Kidney capillary endothelial cell (primary cell): ENCODE measurements around the gene ATP1A3.
"Not testable (repeated sequence)": the region's sequence is repeated elsewhere in the genome, so short reads cannot be mapped to it uniquely, and the experiment has no call there.

Experiments used
- DNase-seq: peaks from one replicate; pipeline ENCODE4 v3.0.0-alpha.2; 2018; ENCODE audit warnings: low spot score

ATP1A3 gene

DNA sequence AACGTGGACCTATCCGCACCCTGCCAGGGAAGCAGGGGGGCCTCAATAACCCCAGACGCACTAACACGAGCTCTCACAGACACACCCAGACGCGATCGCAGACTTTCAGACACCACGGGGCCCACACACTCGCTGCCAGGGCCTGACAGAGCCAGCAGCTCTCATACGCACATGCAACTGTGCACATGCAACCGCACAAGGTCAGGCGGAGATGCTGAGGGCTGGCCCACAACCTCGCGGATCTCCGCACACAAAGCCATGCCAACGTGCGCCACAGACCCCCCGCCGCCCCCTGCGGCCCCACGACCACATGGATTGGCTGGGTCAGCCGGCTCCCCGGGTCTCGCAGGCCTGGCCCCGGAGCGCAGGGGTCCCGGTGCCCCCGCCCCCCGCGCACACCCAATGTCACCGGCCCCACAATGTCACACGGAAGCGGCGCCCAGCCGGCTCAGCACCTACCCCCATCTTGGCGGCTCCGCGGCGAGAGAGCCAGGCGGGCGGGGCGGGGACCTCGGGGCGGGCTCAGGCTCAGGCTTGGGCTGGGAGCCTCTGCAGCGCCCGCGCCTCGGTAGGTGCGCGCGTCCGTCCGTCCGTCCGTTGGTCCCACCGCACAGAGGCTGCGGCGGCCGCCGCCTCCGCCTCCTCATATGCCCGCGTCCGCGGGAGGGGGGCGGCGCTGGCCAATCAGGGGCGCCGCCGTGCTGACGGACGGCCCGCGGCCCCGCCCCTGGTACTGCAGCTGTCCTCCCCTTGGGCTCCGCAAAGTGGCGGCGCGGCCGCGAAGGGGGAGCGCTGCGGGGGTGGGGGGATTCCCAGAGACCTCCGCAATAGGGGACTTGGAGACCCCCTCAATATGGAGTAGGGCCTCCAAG, at the start of gene ATP1A3:
ATP1A3 (minus strand) TSS at position 619 of the 872 bp plus-strand sequence; CDS start at position 465, 154 bp downstream.
- DNase-seq: peak; percentile 21

DNA sequence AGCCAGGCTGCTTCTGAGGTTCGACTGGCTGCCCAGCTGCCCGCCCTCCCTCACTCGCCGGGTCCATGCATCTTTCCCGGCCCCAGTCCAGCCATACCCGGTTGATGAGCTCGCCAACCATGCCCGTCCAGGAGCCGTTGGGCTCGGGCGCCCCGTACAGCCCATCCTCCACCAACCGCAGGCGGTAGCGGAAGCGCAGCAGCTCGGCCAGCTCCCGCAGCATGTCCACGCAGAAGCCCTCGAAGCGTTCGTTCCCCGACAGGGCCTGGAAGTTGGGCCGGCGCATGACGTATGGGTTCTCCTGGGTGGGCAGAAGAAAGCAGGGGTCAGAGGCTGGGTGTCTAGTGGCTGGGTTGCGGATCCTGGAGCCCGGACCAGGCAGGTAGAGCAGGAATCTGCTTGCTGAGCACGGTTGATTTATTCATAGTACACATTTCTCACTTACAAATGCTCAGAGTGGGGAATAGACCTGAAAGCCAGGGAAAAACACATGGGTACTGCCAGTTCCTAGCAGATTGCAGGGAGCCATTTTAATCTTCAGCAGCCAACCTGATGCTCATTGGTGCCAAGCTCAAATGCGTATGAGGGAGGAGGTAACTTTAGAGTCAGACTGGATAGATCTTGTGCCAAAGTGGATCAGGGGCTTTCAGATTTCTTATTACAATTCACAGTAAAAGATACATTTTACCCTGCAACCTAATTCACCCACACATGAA, 48.6 kb upstream of the ATP1A3 start:
- no peak for DNase-seq

DNA sequence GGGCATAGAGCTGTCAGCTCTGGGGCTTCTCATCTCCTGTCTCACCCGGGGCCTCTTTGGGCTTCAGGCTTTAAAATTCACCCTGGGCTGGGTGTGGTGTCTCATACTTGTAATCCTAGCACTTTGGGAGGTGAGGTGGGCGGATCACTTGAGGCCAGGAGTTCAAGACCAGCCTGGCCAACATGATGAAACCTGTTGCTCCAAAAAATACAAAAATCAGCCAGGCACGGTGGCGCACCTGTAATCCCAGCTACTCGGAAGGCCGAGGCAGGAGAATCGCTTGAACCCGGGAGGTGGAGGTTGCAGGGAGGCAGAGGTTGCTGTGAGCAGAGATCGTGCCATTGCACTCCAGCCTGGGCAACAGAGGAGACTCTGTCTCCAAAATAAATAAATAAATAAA, 46.5 kb upstream of the ATP1A3 start:
- DNase-seq: not testable (repeated sequence)

DNA sequence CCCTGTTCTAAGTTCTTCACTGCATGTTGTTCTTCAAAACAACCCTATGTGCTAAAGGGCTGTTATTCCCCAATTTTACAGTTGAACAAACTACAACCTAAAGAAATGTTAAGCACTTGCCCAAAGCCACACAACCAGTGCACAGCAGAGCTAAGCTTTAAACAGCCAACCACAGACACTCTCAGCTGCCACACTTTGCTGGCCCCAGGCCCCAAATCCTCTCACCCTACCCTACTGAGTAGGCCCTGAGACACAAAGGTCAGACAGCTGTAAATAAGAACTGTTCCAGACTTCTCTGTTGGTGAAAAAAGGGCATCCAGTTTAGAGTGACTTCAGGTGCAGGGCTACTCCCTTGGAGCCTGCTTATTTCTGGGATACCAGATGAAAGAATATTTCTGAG, 46.0 kb upstream of the ATP1A3 start:
- DNase-seq: no peak

DNA sequence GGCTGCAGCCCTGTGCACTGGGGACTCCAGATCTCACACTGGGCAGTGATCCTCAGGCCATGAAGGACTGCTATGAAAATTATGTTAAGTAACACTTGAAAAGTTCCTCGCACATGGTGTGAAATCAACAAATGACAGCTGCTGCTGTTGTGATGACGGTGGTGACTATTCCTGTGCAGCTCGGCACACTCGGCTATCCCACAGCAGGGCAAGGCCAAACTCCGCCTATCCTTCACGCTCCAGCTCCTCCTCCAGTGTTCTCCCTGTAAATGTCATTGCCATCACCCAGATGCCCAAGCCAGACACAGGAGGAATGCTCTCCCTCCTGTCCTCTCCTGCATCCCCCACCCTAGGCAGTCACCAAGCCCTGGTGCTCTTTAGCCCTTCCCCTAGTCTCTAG, 44.6 kb upstream of the ATP1A3 start:
- DNase-seq: no peak

DNA sequence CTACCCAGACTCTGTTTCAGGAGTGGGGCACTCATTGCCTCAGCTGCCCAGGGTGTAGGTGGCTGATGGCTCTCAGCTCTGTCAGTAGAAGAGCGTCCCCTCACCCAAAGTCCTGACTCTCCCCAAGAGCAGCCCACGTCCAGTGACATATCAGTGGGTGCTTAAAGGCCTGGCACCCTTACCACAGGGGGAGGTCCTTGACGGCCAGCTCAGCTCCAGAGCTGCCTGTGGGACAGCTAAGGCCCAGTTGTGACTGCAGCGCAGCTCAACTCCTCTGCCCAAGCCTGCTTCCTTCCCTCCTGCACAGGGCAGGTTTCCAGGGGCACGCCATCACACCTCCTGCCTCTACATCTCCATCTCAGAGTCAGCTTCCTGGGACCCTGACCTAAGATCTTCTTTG, 43.6 kb upstream of the ATP1A3 start:
- no peak for DNase-seq

DNA sequence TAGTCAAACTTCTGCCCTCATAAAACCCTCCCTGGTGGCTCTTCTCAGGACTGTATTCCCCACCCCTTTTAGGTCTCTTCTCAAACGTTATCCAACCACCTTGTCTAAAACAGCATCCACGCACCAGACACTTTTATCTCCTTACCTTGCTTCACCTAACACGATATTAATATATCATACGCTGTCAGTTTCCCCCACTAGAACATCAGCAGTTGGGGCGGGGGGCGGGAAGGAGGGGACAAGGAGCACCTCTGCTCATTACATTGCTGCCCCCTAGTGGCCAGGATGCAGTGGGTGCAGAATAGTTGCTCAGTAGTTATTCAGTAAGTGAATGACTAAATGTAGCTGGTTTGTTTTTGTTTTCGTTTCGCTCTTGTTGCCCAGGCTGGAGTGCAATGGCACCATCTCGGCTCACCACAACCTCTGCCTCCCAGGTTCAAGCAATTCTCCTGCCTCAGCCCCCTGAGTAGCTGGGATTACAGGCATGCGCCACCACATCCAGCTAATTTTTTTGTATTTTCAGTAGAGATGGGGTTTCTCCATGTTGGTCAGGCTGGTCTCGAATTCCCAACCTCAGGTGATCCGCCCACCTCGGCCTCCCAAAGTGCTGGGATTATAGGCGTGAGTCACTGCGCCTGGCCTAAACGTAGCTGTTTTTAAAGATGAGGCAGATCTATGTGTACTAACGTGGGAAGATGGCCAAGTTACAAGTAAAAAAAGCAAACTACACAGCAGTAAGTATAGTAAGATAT, 40.8 kb upstream of the ATP1A3 start:
- DNase-seq: peak; percentile 46

DNA sequence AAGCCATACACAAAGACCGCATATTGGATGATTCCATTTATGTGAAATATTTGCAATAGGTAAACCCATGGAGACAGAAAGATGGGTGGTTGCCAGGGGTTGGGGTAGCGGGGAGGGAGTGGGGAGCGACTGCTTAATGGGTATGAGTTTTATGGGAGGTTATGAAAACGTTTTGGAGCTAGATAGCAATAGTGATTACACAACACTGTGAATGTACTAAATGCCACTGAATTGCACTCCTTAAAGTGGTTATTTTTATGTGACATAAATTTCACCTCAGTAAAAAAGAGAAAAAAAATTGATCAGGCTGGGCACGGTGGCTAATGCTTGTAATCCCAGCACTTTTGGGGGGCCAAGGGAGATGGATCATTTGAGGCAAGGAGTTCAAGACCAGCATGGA, 39.4 kb upstream of the ATP1A3 start:
- no peak for DNase-seq

DNA sequence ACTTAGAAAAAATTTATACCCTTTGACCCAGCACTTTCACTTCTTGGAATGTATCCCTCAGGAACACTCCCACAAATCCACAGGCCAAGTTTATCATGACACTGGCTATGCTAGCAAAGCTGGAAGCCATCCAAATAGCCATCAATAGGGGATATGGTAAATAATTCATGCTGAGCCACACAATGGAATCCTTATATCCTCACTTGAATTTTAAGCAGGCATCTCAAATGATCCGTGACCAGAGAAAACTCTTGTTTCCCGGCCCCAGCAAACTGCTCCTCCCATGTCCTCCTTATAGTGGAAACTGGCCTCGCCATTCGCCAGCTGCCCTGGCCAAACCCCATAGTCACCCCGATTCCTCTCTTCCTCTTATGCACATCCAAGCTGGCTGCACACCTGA, 38.4 kb upstream of the ATP1A3 start:
- DNase-seq: no peak

DNA sequence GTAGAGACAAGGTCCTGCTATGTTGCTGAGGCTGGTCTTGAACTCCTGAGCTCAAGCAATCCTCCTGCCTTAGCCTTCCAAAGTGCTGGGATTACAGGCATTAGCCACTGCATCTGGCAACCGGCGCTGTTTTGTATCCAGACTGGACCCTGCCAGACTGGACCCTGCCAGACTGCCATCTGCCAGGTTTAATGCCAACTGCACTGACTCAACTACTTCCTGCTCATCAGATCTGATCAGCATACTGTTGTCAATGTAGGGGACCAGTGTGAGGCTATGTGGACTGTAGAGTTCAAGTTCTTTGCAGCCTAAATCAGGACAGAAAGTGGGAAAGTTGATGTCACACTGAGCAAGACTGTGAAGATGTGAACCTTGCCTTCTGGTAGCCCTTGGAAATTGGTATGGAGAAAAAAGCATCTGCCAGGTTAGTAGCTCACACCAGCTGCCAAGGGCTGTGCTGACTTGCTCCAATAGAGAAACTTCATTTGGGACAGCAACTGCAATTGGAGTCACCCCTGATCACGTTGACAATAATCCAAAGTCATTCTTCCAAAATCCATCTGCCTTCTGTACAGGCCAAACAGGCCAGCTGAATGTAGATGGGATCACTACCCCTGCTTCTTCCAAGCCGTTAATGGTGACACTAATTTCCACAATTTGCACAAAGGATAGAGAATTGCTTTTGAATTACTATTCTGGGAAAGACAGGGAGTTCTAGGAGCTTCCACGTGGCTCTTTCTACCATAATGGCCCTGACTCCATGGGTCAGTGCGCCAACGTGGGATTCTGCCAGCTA, 36.8 kb upstream of the ATP1A3 start:
- no peak for DNase-seq

DNA sequence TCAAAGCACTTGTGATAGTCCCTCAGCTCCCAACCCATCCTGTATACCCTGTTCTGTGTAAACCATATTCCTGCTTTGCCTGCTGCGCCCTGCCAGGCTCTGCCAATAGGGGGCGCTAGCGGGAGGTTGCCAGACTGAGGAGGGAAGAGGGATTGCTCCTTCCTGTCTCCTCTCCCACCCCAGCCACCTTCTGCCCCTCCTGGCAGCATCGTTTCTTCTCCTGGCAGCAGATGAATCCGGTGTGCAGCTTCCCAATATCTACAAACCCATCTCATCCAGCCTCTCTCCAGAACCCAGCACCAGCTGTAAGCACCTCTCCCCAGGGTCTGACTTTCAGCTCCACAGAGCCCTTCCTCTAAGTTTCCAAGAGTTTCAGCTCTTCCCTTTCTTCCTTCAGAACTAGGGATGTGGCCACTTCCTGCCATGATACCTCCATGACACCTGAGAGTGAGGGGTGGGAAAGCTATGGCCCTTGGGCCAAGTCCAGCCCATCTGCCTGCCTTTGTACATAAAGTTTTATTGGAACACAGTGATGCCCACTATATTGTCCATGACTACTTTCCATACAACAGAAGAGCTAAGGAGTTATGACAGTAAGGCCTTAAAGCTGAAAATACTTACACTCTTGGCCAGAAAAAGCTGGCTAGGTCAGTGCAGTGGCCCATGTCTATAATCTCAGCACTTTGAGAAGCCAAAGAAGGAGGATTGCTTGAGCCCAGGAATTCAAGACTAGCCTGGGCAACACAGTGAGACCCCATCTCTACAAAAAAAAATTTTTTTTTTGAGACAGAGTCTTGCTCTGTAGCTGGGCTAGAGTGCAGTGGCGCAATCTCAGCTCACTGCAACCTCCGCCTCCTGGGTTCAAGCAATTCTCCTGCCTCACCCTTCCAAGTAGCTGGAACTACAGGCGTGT, 34.5 kb upstream of the ATP1A3 start:
- no peak for DNase-seq

DNA sequence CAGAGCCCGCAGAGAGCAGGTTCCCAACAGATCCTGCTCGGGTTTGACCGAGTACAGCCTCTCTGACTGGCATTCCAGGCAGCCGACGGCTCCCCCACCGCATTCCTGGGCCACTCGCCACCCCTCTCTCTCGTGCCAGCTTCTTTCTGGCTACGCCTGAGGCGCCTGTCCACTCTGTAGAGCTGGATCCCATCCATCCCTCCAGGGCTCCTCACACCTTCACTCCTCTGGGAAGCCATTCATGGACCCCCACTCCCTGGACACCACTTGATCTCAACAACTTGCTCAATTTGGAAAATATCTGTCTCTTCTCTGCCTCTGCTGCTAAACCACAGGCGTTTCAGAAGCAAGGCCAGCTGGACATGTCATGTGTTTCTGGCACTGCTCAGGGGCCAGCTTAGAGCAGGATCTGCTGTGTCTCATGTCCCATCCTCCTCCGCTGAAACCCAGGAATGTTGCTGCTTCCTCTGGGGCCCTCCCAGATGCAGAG, 30.6 kb upstream of the ATP1A3 start:
- DNase-seq: no peak

DNA sequence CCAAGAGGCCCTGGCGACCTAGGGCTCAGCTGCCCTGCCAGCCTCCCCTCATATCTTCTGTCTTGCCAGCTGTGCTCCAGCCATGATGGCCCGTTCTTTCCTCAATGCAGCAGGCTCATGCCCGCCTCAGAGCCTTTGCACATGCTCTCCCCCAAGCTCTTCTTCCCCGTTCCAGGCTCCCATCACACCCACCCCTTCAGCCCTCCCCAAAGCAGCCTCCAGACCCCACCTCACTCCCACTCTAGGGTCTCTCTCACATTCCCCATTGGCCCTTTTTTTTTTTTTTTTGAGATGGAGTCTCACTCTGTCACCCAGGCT, 29.9 kb upstream of the ATP1A3 start:
- no peak for DNase-seq

DNA sequence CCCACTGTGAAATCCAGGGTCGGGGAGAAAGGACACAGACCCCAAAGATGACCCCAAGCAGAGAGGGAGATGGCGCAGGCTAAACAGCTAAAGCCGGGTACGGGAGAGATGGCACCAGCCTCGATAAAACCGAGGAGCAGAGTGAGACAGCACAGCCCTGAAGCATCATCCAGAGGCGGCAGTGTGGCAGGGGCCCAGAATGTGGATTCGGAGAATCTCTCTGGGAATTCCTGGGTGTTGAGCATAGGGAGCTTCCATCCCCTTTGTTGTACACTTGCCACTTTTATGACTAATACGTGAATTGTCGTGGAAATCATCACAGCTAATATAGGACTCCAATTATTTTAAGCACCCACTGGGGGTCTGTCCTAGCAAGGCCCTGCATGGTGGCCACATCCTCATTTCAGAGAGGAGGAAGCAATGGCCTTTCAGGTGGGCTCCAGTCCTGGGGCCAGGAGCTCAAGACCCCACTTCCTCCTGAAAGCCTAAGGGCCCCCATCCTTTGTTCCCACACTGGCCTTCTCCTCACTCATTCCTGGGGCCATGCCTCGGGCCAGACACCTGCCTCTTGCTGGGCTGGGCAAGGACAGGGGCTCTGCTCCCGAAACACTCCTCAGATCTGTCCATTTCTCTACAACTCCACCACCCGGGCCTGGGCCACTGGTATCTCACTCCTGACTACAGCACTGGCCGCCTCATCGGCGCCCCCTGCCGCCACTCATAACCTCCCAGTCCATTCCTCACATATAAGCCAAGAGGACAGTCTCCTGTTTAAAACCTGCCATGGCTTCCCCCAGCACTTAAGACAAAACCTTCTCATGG, 29.3 kb upstream of the ATP1A3 start:
- no peak for DNase-seq

DNA sequence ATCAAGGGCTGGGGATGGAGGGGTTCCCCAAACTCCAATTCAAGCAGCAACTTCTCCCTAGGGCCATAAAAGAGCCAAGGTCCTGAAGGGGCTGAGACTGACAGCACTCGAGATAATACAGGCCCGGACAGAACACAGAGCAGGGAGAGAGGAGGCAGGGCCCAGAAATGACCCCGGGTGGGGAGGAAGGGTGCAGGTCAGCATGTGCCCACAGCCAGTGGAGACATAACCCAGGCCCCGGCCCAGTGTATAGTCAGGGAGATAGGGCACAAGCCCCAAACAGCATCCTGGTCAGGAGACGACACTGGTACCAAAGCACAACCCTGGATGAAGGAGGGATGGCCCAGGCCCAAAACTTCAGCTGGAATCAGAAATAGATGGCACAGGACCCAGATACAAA, 28.6 kb upstream of the ATP1A3 start:
- no peak for DNase-seq

DNA sequence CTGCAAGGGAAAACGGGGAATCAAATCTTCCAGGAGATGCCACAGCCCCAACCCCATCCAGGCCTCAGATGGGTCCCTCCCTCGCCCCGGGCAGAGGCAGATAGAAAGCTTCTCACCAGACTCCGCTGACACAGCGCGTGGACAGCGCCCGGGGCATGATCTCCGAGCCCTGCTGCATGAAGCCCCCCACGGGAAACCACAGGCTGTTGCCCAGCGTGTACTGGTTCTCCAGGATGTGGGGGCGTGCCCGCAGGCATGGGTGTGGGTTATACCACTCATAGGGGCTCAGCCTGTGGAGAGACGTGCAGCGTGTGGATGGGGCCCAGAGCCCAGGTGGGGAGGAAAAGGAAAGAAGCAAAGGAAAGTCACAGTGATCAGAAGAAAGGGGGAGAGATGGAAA, 27.2 kb upstream of the ATP1A3 start:
- DNase-seq: no peak

DNA sequence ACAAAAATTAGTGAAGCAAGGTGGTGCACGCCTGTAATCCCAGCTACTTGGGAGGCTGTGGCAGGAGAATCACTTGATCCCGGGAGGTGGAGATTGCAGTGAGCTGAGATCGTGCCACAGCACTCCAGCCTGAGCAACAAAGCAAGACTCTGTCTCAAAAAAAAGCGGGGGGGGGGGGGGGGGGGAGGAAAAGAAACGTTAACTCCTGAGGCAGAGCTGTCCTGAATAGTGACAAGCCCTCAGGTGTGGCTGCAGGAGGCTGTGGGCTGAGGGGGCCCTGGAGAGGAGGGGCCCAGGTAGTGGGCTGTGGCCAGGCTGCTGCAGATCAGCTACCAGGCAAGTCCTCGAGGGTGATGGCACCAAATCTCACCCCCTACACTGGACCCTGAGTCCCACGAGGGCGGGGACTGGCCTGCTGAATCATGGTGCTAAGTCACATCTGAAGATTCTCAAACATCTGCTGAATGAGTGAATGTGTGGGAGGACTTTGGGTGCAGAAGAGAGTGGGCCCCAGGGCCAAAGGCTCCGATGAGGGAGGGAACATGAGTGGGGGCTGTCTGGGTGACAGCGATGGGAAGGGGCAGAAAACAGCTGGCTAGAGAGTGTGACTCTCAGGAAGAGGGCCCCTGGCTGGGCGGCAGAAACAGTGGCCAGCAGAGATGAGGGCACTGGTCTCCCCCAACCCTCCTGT, 24.6 kb upstream of the ATP1A3 start:
- no peak for DNase-seq

DNA sequence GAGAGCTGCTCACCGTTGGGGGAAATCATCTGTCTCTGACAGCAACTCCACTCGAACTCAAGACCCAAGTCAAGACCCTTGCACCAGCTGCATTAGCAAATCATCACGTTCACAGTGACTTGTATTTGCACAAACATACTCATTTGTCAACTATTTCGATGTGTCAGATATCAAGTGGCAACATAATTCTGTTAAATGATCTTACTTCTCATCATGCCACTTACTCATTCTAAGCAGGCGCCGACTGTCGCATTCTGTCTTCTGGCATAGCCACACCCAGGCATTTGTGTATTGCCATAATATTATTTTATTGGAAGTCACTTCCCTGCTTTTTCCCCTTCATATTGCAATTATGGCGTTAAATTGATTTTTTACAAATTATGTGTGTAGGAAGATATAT, 23.0 kb upstream of the ATP1A3 start:
- no peak for DNase-seq

DNA sequence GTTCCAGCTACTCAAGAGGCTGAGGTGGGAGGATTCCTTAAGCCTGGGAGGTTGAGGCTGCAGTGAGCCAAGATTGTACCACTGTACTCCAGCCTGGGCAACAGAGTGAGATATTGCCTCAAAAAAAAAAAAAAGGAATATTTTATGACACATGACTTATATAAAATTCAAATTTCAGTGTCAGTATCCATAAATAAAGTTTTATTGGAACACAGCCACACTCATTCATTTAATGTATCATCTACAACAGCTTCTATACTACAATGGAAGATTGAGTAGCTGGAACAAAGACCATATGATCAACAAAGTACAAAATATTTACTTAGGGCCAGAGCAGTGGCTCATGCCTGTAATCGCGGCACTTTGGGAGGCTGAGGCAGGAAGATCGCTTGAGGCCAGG, 18.7 kb upstream of the ATP1A3 start:
- not testable (repeated sequence) for DNase-seq
